Fibroblast of lung (primary cell): ENCODE measurements around the gene FBF1. TPM values are rescaled to one million over a fixed set of nuclear protein-coding genes. Genes with fewer than 3 reads are reported as not detected.
A peak's percentile ranks its signal among the peaks of the same experiment; 100 is the strongest.

Experiments
- DNase-seq, 2 donors: peaks; one replicate each; pipeline versions ENCODE4 v3.0.0 to v3.0.0-alpha.2; 2010; ENCODE audit warnings: low read depth in 2 of 2
- H2AFZ ChIP-seq: 2 replicates; pipeline ENCODE4 v1.5.1; 2012; ENCODE audit warnings: low read length, control low read depth, inconsistent platforms
- H3K27ac ChIP-seq: 2 replicates; pipeline ENCODE4 v1.5.1; 2011; ENCODE audit warnings: low read length, control low read depth; ENCODE audit not compliant: insufficient read depth
- H3K27me3 ChIP-seq: 2 replicates; pipeline ENCODE4 v1.5.1; 2011; ENCODE audit warnings: mild to moderate bottlenecking, low read length; ENCODE audit not compliant: control insufficient read depth, insufficient read depth
- H3K36me3 ChIP-seq: 2 replicates; pipeline ENCODE4 v1.5.1; 2011; ENCODE audit warnings: low read length; ENCODE audit not compliant: control insufficient read depth, insufficient read depth
- H3K4me1 ChIP-seq: 2 replicates; pipeline ENCODE4 v1.5.1; 2011; ENCODE audit warnings: low read length; ENCODE audit not compliant: control insufficient read depth, insufficient read depth; ENCODE audit errors: extremely low read depth
- H3K4me2 ChIP-seq: 2 replicates; pipeline ENCODE4 v1.5.1; 2011; ENCODE audit warnings: low read length, control low read depth; ENCODE audit not compliant: insufficient read depth; ENCODE audit errors: extremely low read depth
- H3K4me3 ChIP-seq, 4 experiments: fragments of 200-600 bp in 1 of 4; sonication (generic) in 1 of 4; replicated peaks in 1 of 4; 2 replicates each; pipeline ENCODE4 v1.5.1; 2011 to 2016; ENCODE audit warnings: low read length in 4 of 4, low read depth in 3 of 4, mild to moderate bottlenecking in 3 of 4, control low read depth in 2 of 4, inconsistent platforms in 1 of 4, mixed read lengths in 1 of 4; ENCODE audit not compliant: insufficient read depth in 1 of 4; ENCODE audit errors: control extremely low read depth in 1 of 4
- H3K79me2 ChIP-seq: 2 replicates; pipeline ENCODE4 v1.5.1; 2012; ENCODE audit warnings: mild to moderate bottlenecking, low read length, inconsistent platforms; ENCODE audit not compliant: control insufficient read depth, insufficient read depth
- H3K9ac ChIP-seq: 2 replicates; pipeline ENCODE4 v1.5.1; 2011; ENCODE audit warnings: mild to moderate bottlenecking, low read length, control low read depth; ENCODE audit not compliant: insufficient read depth
- H3K9me3 ChIP-seq: 2 replicates; pipeline ENCODE4 v1.5.1; 2012; ENCODE audit warnings: low read depth, low read length; ENCODE audit not compliant: control insufficient read depth, insufficient read depth
- H4K20me1 ChIP-seq: 2 replicates; pipeline ENCODE4 v1.5.1; 2011; ENCODE audit warnings: low read length; ENCODE audit not compliant: control insufficient read depth, insufficient read depth; ENCODE audit errors: extremely low read depth
- CTCF ChIP-seq, 2 donors: IDR thresholded peaks in 1 of 2; conservative IDR thresholded peaks in 1 of 2; 1 replicate in 1 of 2; 2 replicates in 1 of 2; pipeline ENCODE4 v1.5.1; 2011 to 2012; ENCODE audit warnings: low read length in 2 of 2, control low read depth in 1 of 2, inconsistent platforms in 1 of 2, low read depth in 1 of 2, mild to moderate bottlenecking in 1 of 2
- EZH2 ChIP-seq: IDR thresholded peaks from 2 replicates; pipeline ENCODE4 v1.5.1; 2012; ENCODE audit warnings: low read length, control low read depth, mild to moderate bottlenecking; ENCODE audit errors: missing control alignments
- polyA plus RNA-seq, 2 donors: library from polyadenylated mRNA; depleted of rRNA in 1 of 2; stranded (reverse) in 1 of 2; unstranded in 1 of 2; fragments of >200 nt; gene quantifications; 2 replicates each; pipeline ENCODE4 v1.2.1, GENCODE V29; 2011 to 2012; ENCODE audit warnings: missing spikeins in 1 of 2
- total RNA-seq: library from RNA; depleted of rRNA; stranded (reverse); fragments of >200 nt; gene quantifications from 2 replicates; pipeline ENCODE4 v1.2.1, GENCODE V29; 2014

FBF1 gene
- total and polyA plus RNA-seq, 2 donors (not counting 1 experiment from before 2014, with no cell fraction given), result 1.6 to 11.2 TPM

- Histone ChIP-seq H3K36me3 (no peaks in the 10 kb centered on the region), H3K9ac (no peak overlapping the region), H3K4me3 (no peak overlapping the region), H4K20me1 (no peaks in the 10 kb centered on the region), H3K27ac (no peak overlapping the region), H3K9me3 (no peaks in the 10 kb centered on the region), H3K79me2 (peaks cover 5% of the 10 kb centered on the region), H3K4me1 (no peaks in the 10 kb centered on the region), H3K27me3 (no peaks in the 10 kb centered on the region), H2AFZ (no peak overlapping the region), H3K4me2 (no peak overlapping the region)
- DNase-seq, result peak in 1 of 2 donors; percentile 18
- TF ChIP-seq EZH2 (no peak), CTCF (conservative IDR thresholded peaks at IDR 0.05 in 1 of 2, IDR thresholded peaks at IDR 0.05 in 1 of 2; ENCODE audit: low read depth in 1 of 2, low read length in 2 of 2) (no peak)
Measured at GRCh38 chr17:75908201-75908600, 32.6 kb downstream of the FBF1 start.

- H3K27me3 ChIP-seq, result no peaks in the 10 kb centered on the region
- no peak overlapping the region for H3K4me3 ChIP-seq
- H3K9ac ChIP-seq, result no peak overlapping the region
- peaks cover 5% of the 10 kb centered on the region for H3K36me3 ChIP-seq
- no peaks in the 10 kb centered on the region for H4K20me1 ChIP-seq
- TF ChIP-seq CTCF (conservative IDR thresholded peaks at IDR 0.05 in 1 of 2, IDR thresholded peaks at IDR 0.05 in 1 of 2; ENCODE audit: low read depth in 1 of 2, low read length in 2 of 2) (no peak), EZH2 (no peak)
- H3K4me1 ChIP-seq, result no peaks in the 10 kb centered on the region
- H3K9me3 ChIP-seq, result no peaks in the 10 kb centered on the region
- no peak overlapping the region for H3K4me2 ChIP-seq
- no peak for DNase-seq
- no peak overlapping the region for H2AFZ ChIP-seq
- no peak overlapping the region for H3K27ac ChIP-seq
- H3K79me2 ChIP-seq, result peaks cover 5% of the 10 kb centered on the region
Measured at GRCh38 chr17:75906143-75906884, 34.5 kb downstream of the FBF1 start.

DNA sequence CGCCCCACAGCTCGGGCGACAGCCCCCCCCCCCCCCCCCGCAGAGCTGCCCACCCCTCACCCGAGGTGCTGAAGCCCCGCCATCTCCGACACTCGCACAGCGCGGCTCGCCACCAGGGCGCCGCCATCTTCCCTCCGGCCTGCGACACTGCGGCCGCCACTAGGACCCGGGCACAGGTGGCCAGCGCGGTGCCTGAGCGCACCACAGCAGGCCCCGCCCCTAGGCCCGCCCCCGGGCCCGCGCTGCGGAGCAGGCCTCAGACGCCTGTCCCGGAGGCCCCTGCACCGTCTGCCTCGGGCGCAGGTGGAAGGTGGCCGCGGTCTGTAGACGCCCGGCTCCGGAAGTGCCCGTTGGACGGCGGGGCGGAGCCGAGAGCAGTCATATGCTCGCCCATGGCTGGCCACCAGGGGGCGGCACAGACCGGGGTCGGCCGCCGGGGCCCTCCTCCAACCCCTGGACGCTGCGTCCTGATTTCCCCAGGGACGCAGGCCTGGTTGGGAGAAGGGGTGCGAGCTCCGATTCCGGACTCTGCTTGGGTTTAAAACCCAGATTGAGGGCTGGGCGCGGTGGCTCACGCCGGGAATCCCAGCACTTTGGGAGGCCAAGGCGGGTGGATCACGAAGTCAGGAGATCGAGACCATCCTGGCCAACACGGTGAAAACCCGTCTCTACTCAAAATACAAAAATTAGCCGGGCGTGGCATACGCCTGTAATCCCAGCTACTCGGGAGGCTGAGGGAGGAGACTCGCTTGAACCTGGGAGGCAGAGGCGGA is 35.9 kb downstream of the FBF1 start, which contains the start of gene MRPL38:
Gene MRPL38 (minus strand): TSS at position 136 of the 773 bp plus-strand sequence. CDS start 9 bp downstream, at position 127.
- Histone ChIP-seq H2AFZ (peak within 1 kb of the TSS; percentile 75), H3K9me3 (no peaks in the 10 kb centered on the region), H3K27me3 (no peaks in the 10 kb centered on the region), H3K36me3 (peaks cover 10% of the 10 kb centered on the region), H3K9ac (peak within 1 kb of the TSS; percentile 77), H3K27ac (peak within 1 kb of the TSS; percentile 69), H4K20me1 (no peaks in the 10 kb centered on the region), H3K4me2 (peak within 1 kb of the TSS; percentile 95), H3K79me2 (peaks cover 5% of the 10 kb centered on the region), H3K4me1 (no peaks in the 10 kb centered on the region), H3K4me3 (peak within 1 kb of the TSS; percentile 75 to 92 (median 80))
- TF ChIP-seq EZH2 (no peak), CTCF (conservative IDR thresholded peaks at IDR 0.05 in 1 of 2, IDR thresholded peaks at IDR 0.05 in 1 of 2; ENCODE audit: low read depth in 1 of 2, low read length in 2 of 2) (peak; percentile 73 to 87)
- DNase-seq, result peak; percentile 91 to 93
